ENCODE data around the gene MSRB1. TPM values are rescaled to one million over a fixed set of nuclear protein-coding genes. Genes with fewer than 3 reads are reported as not detected.
A peak's percentile ranks its signal among the peaks of the same experiment; 100 is the strongest.

The MSRB1 gene
- total and polyA plus RNA-seq, 2 of the 13 experiments (the other 11 are each of a cell fraction or from before 2014, with no cell fraction given), result 32.1 to 75.4 TPM

DNA sequence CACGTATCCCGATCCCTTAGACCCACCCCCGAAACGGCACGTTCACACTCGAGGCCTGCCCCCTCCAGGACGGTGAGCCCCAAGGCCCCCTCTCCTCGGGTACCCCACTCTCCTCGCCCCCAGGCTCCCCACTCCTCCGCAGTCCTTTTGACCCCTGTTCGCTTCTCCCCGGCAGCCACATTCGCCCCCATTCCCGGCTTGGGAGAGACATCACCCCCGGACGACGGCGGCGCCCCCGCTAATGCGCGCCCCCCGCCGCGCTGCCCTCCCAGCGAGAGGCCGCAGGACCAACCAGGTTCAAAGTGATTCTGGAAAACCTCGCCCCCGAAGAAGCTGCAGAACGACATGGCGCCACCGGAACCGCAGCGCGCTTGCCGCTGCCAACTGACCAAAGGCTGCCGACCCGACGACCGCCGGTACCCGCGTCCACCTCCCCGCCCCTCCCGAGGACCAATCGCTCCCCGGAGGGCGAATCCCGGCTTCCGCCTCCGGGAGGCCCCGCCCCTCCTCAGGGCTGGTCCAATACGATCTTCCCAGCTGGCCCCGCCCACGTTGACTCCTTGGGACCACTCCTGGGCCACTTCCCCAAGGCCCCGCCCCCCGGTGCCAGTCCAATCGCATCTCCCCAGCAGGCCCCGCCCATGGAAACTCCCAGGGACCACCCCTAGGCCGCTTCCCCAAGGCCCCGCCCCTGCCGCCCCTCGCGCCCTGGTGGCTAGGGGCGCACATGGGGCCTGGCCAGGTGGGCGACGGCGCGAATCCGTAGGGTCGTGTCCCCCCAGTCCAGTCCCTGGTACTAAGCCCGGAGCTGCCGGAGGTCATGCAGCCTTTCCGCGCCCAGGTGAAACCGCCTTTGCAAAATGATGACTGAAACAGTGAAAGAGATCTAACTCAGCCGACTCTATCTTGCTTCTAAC lies at the start of gene MSRB1 (continued):
- TF ChIP-seq SKI (IDR thresholded peaks at IDR 0.05; ENCODE audit: partially characterized antibody) (no peak), CEBPB (IDR thresholded peaks at IDR 0.05; ENCODE audit: borderline replicate concordance, low read depth, low read length) (no peak), ZC3H13 (CRISPR knock-in tag; IDR thresholded peaks at IDR 0.05) (peak; percentile 53; the same call in 1 of the 2 replicates), ZNF639 (CRISPR knock-in tag; conservative IDR thresholded peaks at IDR 0.05) (peak; percentile 91), ELF3 (CRISPR knock-in tag; IDR thresholded peaks at IDR 0.05) (peak; percentile 50; the same call in 1 of the 2 replicates), SNAPC5 (CRISPR knock-in tag; IDR thresholded peaks at IDR 0.05; ENCODE audit: borderline replicate concordance) (no peak), NR3C1 (CRISPR knock-in tag; IDR thresholded peaks at IDR 0.05) (no peak), ZNF598 (CRISPR knock-in tag; IDR thresholded peaks at IDR 0.05; ENCODE audit: borderline replicate concordance) (no peak), ZBTB42 (CRISPR knock-in tag; IDR thresholded peaks at IDR 0.05) (no peak), ZFX (CRISPR knock-in tag; IDR thresholded peaks at IDR 0.05; ENCODE audit: low read depth) (peak; percentile 67), MBD4 (IDR thresholded peaks at IDR 0.05; ENCODE audit: borderline replicate concordance, low read length) (no peak), ZMAT5 (CRISPR knock-in tag; IDR thresholded peaks at IDR 0.05; ENCODE audit: borderline replicate concordance, low read depth) (no peak), ZNF256 (CRISPR knock-in tag; conservative IDR thresholded peaks at IDR 0.05) (no peak), XBP1 (CRISPR knock-in tag; IDR thresholded peaks at IDR 0.05) (no peak), ZBTB34 (CRISPR knock-in tag; IDR thresholded peaks at IDR 0.05) (0 out of 2 replicates have a peak, but pooled peaks have one; percentile 29), GPN1 (CRISPR knock-in tag; IDR thresholded peaks at IDR 0.05; ENCODE audit: borderline replicate concordance) (no peak), ETV6 (CRISPR knock-in tag; conservative IDR thresholded peaks at IDR 0.05) (no peak), MEIS1 (CRISPR knock-in tag; IDR thresholded peaks at IDR 0.05; ENCODE audit: borderline replicate concordance) (peak; percentile 58; the same call in 1 of the 2 replicates), SIX4 (CRISPR knock-in tag; IDR thresholded peaks at IDR 0.05) (no peak), SRF (IDR thresholded peaks at IDR 0.05; ENCODE audit: low read depth, low read length) (no peak)
- TF ChIP-seq, protein P1, sequence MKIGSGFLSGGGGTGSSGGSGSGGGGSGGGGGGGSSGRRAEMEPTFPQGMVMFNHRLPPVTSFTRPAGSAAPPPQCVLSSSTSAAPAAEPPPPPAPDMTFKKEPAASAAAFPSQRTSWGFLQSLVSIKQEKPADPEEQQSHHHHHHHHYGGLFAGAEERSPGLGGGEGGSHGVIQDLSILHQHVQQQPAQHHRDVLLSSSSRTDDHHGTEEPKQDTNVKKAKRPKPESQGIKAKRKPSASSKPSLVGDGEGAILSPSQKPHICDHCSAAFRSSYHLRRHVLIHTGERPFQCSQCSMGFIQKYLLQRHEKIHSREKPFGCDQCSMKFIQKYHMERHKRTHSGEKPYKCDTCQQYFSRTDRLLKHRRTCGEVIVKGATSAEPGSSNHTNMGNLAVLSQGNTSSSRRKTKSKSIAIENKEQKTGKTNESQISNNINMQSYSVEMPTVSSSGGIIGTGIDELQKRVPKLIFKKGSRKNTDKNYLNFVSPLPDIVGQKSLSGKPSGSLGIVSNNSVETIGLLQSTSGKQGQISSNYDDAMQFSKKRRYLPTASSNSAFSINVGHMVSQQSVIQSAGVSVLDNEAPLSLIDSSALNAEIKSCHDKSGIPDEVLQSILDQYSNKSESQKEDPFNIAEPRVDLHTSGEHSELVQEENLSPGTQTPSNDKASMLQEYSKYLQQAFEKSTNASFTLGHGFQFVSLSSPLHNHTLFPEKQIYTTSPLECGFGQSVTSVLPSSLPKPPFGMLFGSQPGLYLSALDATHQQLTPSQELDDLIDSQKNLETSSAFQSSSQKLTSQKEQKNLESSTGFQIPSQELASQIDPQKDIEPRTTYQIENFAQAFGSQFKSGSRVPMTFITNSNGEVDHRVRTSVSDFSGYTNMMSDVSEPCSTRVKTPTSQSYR (CRISPR knock-in tag; IDR thresholded peaks at IDR 0.05; ENCODE audit: borderline replicate concordance), result peak; percentile 37; the same call in 1 of the 2 replicates

Data from HepG2 (cell line).